ENCODE results near the gene RMND1.

DNA sequence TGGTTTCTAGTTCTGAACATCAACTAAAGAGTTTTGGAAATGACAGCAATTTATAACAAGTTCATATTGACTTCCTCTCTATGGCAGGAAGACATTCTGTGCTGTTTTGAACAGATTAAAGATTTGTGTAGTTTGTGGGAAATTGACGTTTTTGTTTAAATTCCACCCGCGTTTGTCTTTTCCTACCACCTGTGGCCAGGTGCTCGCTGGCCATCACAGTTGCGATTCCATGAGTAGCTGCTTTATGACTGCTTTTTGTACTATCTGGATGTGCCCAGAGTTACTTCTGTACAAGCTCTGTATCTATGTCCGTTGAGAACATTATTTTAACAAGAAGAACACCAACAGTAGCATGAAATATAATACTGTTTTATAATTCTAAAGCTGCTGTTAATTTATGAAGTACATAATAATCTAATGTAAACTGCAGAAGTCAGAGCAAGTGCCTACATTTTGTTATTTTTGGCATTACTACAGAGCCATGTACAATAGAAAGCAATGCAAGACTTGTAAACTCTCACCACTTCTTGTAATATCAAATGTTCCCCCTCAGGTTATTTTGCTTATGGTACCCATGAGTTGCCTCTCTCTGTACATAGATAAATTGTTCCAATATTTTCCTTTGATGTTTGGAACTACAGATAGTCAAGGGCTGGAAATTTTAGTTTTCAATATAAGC is 94.0 kb downstream of the RMND1 start:
- TF ChIP-seq GABPA (IDR thresholded peaks at IDR 0.05; ENCODE audit: low read depth) (no peak), POLR2AphosphoS5 (IDR thresholded peaks at IDR 0.05; ENCODE audit: low read depth) (no peak), SPI1 (IDR thresholded peaks at IDR 0.05; ENCODE audit: borderline replicate concordance, low read depth) (no peak)
- TF ChIP-seq, protein P1, sequence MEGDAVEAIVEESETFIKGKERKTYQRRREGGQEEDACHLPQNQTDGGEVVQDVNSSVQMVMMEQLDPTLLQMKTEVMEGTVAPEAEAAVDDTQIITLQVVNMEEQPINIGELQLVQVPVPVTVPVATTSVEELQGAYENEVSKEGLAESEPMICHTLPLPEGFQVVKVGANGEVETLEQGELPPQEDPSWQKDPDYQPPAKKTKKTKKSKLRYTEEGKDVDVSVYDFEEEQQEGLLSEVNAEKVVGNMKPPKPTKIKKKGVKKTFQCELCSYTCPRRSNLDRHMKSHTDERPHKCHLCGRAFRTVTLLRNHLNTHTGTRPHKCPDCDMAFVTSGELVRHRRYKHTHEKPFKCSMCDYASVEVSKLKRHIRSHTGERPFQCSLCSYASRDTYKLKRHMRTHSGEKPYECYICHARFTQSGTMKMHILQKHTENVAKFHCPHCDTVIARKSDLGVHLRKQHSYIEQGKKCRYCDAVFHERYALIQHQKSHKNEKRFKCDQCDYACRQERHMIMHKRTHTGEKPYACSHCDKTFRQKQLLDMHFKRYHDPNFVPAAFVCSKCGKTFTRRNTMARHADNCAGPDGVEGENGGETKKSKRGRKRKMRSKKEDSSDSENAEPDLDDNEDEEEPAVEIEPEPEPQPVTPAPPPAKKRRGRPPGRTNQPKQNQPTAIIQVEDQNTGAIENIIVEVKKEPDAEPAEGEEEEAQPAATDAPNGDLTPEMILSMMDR (IDR thresholded peaks at IDR 0.05; ENCODE audit: insufficient read depth, low read length), result no peak
- TF ChIP-seq, protein P2, sequence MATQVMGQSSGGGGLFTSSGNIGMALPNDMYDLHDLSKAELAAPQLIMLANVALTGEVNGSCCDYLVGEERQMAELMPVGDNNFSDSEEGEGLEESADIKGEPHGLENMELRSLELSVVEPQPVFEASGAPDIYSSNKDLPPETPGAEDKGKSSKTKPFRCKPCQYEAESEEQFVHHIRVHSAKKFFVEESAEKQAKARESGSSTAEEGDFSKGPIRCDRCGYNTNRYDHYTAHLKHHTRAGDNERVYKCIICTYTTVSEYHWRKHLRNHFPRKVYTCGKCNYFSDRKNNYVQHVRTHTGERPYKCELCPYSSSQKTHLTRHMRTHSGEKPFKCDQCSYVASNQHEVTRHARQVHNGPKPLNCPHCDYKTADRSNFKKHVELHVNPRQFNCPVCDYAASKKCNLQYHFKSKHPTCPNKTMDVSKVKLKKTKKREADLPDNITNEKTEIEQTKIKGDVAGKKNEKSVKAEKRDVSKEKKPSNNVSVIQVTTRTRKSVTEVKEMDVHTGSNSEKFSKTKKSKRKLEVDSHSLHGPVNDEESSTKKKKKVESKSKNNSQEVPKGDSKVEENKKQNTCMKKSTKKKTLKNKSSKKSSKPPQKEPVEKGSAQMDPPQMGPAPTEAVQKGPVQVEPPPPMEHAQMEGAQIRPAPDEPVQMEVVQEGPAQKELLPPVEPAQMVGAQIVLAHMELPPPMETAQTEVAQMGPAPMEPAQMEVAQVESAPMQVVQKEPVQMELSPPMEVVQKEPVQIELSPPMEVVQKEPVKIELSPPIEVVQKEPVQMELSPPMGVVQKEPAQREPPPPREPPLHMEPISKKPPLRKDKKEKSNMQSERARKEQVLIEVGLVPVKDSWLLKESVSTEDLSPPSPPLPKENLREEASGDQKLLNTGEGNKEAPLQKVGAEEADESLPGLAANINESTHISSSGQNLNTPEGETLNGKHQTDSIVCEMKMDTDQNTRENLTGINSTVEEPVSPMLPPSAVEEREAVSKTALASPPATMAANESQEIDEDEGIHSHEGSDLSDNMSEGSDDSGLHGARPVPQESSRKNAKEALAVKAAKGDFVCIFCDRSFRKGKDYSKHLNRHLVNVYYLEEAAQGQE (IDR thresholded peaks at IDR 0.05; ENCODE audit: insufficient replicate concordance, low read depth), result no peak
